ENCODE measurements around the gene CTNNA3. TPM values are rescaled to one million over a fixed set of nuclear protein-coding genes. Genes with fewer than 3 reads are reported as not detected.

The CTNNA3 gene
- polyA plus RNA-seq, 1 donor from 2014 or later = 0.14 TPM

GRCh38 chr10:66234872-66235271, 1461.1 kb downstream of the CTNNA3 start:
- Histone ChIP-seq H3F3A (ENCODE audit: insufficient read depth, low read length, poor library complexity, severe bottlenecking) (no peaks in the 10 kb centered on the region), H3K4me2 (ENCODE audit: low read length) (peak overlapping the region; percentile 52), H3K36me3 (ENCODE audit: insufficient read depth, low read length) (no peaks in the 10 kb centered on the region), H4K20me1 (ENCODE audit: insufficient read depth) (no peaks in the 10 kb centered on the region), H3K9ac (ENCODE audit: low read length) (peak overlapping the region; percentile 7), H3K79me2 (replicated peaks; ENCODE audit: insufficient read depth, low read length) (no peaks in the 10 kb centered on the region), H3K27me3 (ENCODE audit: insufficient read depth, low read depth, low read length) (no peaks in the 10 kb centered on the region), H3K9me2 (ENCODE audit: insufficient read depth, low read length) (no peaks in the 10 kb centered on the region), H2AFZ (ENCODE audit: low read depth, low read length) (no peak overlapping the region), H3K4me3 (ENCODE audit: low read length) (peak overlapping the region; percentile 48), H3K27ac (ENCODE audit: low read length) (peak overlapping the region; percentile 33), H3K9me3 (ENCODE audit: low read length) (no peaks in the 10 kb centered on the region)
- no peak for TF ChIP-seq TAF1 (IDR thresholded peaks at IDR 0.05; ENCODE audit: low read depth)
- no peak for TF ChIP-seq REST (IDR thresholded peaks at IDR 0.05; ENCODE audit: borderline replicate concordance)
- TF ChIP-seq SMC3 (conservative IDR thresholded peaks at IDR 0.05; ENCODE audit: poor library complexity) = no peak
- peak; percentile 80 for TF ChIP-seq EP300 (conservative IDR thresholded peaks at IDR 0.05; ENCODE audit: poor library complexity, severe bottlenecking)
- TF ChIP-seq CTCF (IDR thresholded peaks at IDR 0.05; ENCODE audit: poor library complexity, severe bottlenecking) = no peak
- TF ChIP-seq POLR2AphosphoS5 (IDR thresholded peaks at IDR 0.05) = peak; percentile 58
- no peak for TF ChIP-seq RAD21 (conservative IDR thresholded peaks at IDR 0.05)

- Histone ChIP-seq H3K4me3 (ENCODE audit: low read length) (no peak overlapping the region), H3K79me2 (replicated peaks; ENCODE audit: insufficient read depth, low read length) (no peaks in the 10 kb centered on the region), H3K27ac (ENCODE audit: low read length) (no peak overlapping the region), H2AFZ (ENCODE audit: low read depth, low read length) (no peak overlapping the region), H4K20me1 (ENCODE audit: insufficient read depth) (no peaks in the 10 kb centered on the region), H3K9me3 (ENCODE audit: low read length) (no peaks in the 10 kb centered on the region), H3K36me3 (ENCODE audit: insufficient read depth, low read length) (no peaks in the 10 kb centered on the region), H3K9me2 (ENCODE audit: insufficient read depth, low read length) (no peaks in the 10 kb centered on the region), H3K4me2 (ENCODE audit: low read length) (no peak overlapping the region), H3F3A (ENCODE audit: insufficient read depth, low read length, poor library complexity, severe bottlenecking) (no peaks in the 10 kb centered on the region), H3K27me3 (ENCODE audit: insufficient read depth, low read depth, low read length) (no peaks in the 10 kb centered on the region), H3K9ac (ENCODE audit: low read length) (no peak overlapping the region)
- TF ChIP-seq EZH2 (IDR thresholded peaks at IDR 0.05; ENCODE audit: borderline replicate concordance, insufficient read depth, low read length, poor library complexity, severe bottlenecking) (no peak), POLR2AphosphoS5 (IDR thresholded peaks at IDR 0.05) (no peak), EP300 (conservative IDR thresholded peaks at IDR 0.05; ENCODE audit: poor library complexity, severe bottlenecking) (no peak), SMC3 (conservative IDR thresholded peaks at IDR 0.05; ENCODE audit: poor library complexity) (no peak), CTCF (IDR thresholded peaks at IDR 0.05; ENCODE audit: poor library complexity, severe bottlenecking) (no peak), REST (IDR thresholded peaks at IDR 0.05; ENCODE audit: borderline replicate concordance) (no peak), RAD21 (conservative IDR thresholded peaks at IDR 0.05) (no peak), MXI1 (conservative IDR thresholded peaks at IDR 0.05; ENCODE audit: poor library complexity, severe bottlenecking) (no peak), TAF1 (IDR thresholded peaks at IDR 0.05; ENCODE audit: low read depth) (no peak)
Measured at GRCh38 chr10:66228887-66229286, 1467.1 kb downstream of the CTNNA3 start.
